HCT116 (cell line): ENCODE measurements around the gene TGM2. TPM values are rescaled to one million over a fixed set of nuclear protein-coding genes. Genes with fewer than 3 reads are reported as not detected.

Source experiments
- ATAC-seq: fragments of 200-7000 bp; cut with Tn5 transposase; 2 replicates; pipeline ENCODE4 v1.9.1; 2020; ENCODE audit warnings: mild to moderate bottlenecking, moderate library complexity
- BruUV-seq: library from RNA; stranded (reverse); fragments of 400-500 nt; replicated peaks from 2 replicates; lab custom pipeline; 2021; lab: Mats Ljungman, UMichigan
- CTCF ChIA-PET: fragments of 300-600 bp; sonication (Branson Sonifier 250); formaldehyde crosslinking; loops from one replicate; lab custom pipeline; 2021; ENCODE audit warnings: antibody characterized with exemption; lab: Charles Lee
- POLR2A ChIA-PET: fragments of 300-600, 350-600 bp; sonication (Branson Sonifier 250); formaldehyde crosslinking; loops from one replicate; lab custom pipeline; 2021; ENCODE audit warnings: antibody characterized with exemption; lab: Charles Lee
- RAD21 ChIA-PET, 2 experiments: fragments of 300-600 bp; sonication (Branson Sonifier 250); formaldehyde crosslinking; loops; one replicate each; lab custom pipeline; 2023; ENCODE audit warnings: low total read pairs in 2 of 2; ENCODE audit not compliant: uncharacterized antibody in 2 of 2, unreplicated experiment in 2 of 2, low non-redundant PET in 1 of 2; lab: Charles Lee
- DNase-seq: peaks from one replicate; pipeline ENCODE4 v3.0.0-alpha.2; 2010; ENCODE audit warnings: low read depth, low spot score
- H2AFZ ChIP-seq: fragments of 200-600 bp; shearing (Covaris generic), sonication (generic); 2 replicates; pipeline ENCODE4 v1.6.1; 2017; ENCODE audit warnings: low read depth, mixed run types, mixed read lengths, antibody characterized with exemption, low read length; ENCODE audit not compliant: poor library complexity, severe bottlenecking
- H3K27ac ChIP-seq: 2 replicates; pipeline ENCODE4 v1.5.1; 2012; ENCODE audit warnings: low read depth, low read length
- H3K27me3 ChIP-seq: fragments of 200-600 bp; sonication (generic); 2 replicates; pipeline ENCODE4 v1.6.1; 2016; ENCODE audit warnings: mixed run types, low read length, mixed read lengths; ENCODE audit not compliant: insufficient read depth
- H3K36me3 ChIP-seq, 2 experiments: fragments of 200-500 bp in 1 of 2; fragments of 200-600 bp in 1 of 2; sonication (Bioruptor generic) in 1 of 2; sonication (generic) in 1 of 2; 2 replicates each; pipeline versions ENCODE4 v1.5.1 to v1.6.1; 2014 to 2016; ENCODE audit warnings: low read length in 2 of 2, inconsistent platforms in 1 of 2, mixed read lengths in 1 of 2, mixed run types in 1 of 2; ENCODE audit not compliant: insufficient read depth in 2 of 2, control insufficient read depth in 1 of 2
- H3K4me1 ChIP-seq, 2 experiments: fragments of 200-600 bp in 1 of 2; sonication (generic) in 1 of 2; 2 replicates each; pipeline versions ENCODE4 v1.5.1 to v1.6.1; 2012 to 2017; ENCODE audit warnings: low read length in 2 of 2, inconsistent platforms in 1 of 2, mild to moderate bottlenecking in 1 of 2, mixed read lengths in 1 of 2, mixed run types in 1 of 2, moderate library complexity in 1 of 2; ENCODE audit not compliant: insufficient read depth in 2 of 2, control insufficient read depth in 1 of 2
- H3K4me2 ChIP-seq: fragments of 200-600 bp; sonication (generic); 2 replicates; pipeline ENCODE4 v1.6.1; 2017; ENCODE audit warnings: mixed run types, low read length, mixed read lengths
- H3K4me3 ChIP-seq, 2 experiments: fragments of 200-600 bp in 1 of 2; sonication (generic) in 1 of 2; replicated peaks in 1 of 2; 2 replicates each; pipeline ENCODE4 v1.5.1; 2011 to 2016; ENCODE audit warnings: low read length in 2 of 2, control low read depth in 1 of 2, low read depth in 1 of 2, mild to moderate bottlenecking in 1 of 2, mixed read lengths in 1 of 2, mixed run types in 1 of 2
- H3K79me2 ChIP-seq: fragments of 200-600 bp; sonication (generic); 2 replicates; pipeline ENCODE4 v1.6.1; 2017; ENCODE audit warnings: mild to moderate bottlenecking, mixed run types, low read length, moderate library complexity, mixed read lengths; ENCODE audit not compliant: insufficient read depth
- H3K9ac ChIP-seq: fragments of 200-600 bp; sonication (generic); 2 replicates; pipeline ENCODE4 v1.6.1; 2016; ENCODE audit warnings: low read length, mixed read lengths
- H3K9me2 ChIP-seq: fragments of 200-600 bp; sonication (generic), shearing (Covaris generic); 2 replicates; pipeline ENCODE4 v1.6.1; 2017; ENCODE audit warnings: mixed run types, mild to moderate bottlenecking, moderate library complexity; ENCODE audit not compliant: insufficient read depth
- H3K9me3 ChIP-seq, 2 experiments: fragments of 200-500 bp in 1 of 2; fragments of 200-600 bp in 1 of 2; sonication (Bioruptor generic) in 1 of 2; sonication (generic) in 1 of 2; 2 replicates each; pipeline ENCODE4 v1.6.1; 2014 to 2017; ENCODE audit warnings: low read length in 2 of 2, mixed read lengths in 2 of 2, inconsistent platforms in 1 of 2, low read depth in 1 of 2, mild to moderate bottlenecking in 1 of 2, mixed run types in 1 of 2, moderate library complexity in 1 of 2; ENCODE audit not compliant: control insufficient read depth in 1 of 2, insufficient read depth in 1 of 2
- H4K20me1 ChIP-seq: fragments of 200-600 bp; sonication (generic), shearing (Covaris generic); 2 replicates; pipeline ENCODE4 v1.6.1; 2017; ENCODE audit warnings: mixed run types, mild to moderate bottlenecking, moderate library complexity; ENCODE audit not compliant: insufficient read depth
- CEBPB ChIP-seq: IDR thresholded peaks from 2 replicates; pipeline ENCODE4 v1.6.1; 2012; ENCODE audit warnings: low read depth
- ELF1 ChIP-seq: IDR thresholded peaks from 2 replicates; pipeline ENCODE4 v1.6.1; 2012; ENCODE audit warnings: low read depth, borderline replicate concordance
- EZH2 ChIP-seq: fragments of 200-600 bp; sonication (generic); IDR thresholded peaks from 2 replicates; pipeline ENCODE4 v1.6.1; 2017; ENCODE audit warnings: antibody characterized with exemption, mixed run types
- EZH2phosphoT487 ChIP-seq: fragments of 200-600 bp; IDR thresholded peaks from 2 replicates; pipeline ENCODE4 v1.6.1; 2018; ENCODE audit warnings: antibody characterized with exemption, borderline replicate concordance
- POLR2A ChIP-seq: IDR thresholded peaks from 2 replicates; pipeline ENCODE4 v1.7.0; 2011; ENCODE audit warnings: borderline replicate concordance; ENCODE audit not compliant: insufficient read depth, insufficient read length; ENCODE audit errors: extremely low read depth
- POLR2AphosphoS5 ChIP-seq: IDR thresholded peaks from 2 replicates; pipeline ENCODE4 v1.6.1; 2011; ENCODE audit warnings: mild to moderate bottlenecking, low read depth, low read length, moderate library complexity
- SRF ChIP-seq: IDR thresholded peaks from 2 replicates; pipeline ENCODE4 v1.6.1; 2012; ENCODE audit warnings: low read depth
- TCF7L2 ChIP-seq: IDR thresholded peaks from 2 replicates; pipeline ENCODE4 v1.7.0; 2011; ENCODE audit warnings: borderline replicate concordance, inconsistent platforms; ENCODE audit not compliant: insufficient read depth, insufficient read length; ENCODE audit errors: extremely low read depth
- YY1 ChIP-seq: IDR thresholded peaks from 2 replicates; pipeline ENCODE4 v1.6.1; 2011; ENCODE audit warnings: low read length, low read depth, moderate library complexity, mild to moderate bottlenecking; ENCODE audit not compliant: insufficient replicate concordance; ENCODE audit errors: extremely low read depth
- ZNF274 ChIP-seq: fragments of 200-500 bp; sonication (Bioruptor generic); IDR thresholded peaks from 2 replicates; pipeline ENCODE4 v1.6.1; 2014; ENCODE audit warnings: mild to moderate bottlenecking, low read depth, low read length, inconsistent platforms
- intact Hi-C: fragments of 100-400 bp; cut with micrococcal nuclease; formaldehyde crosslinking; loops from 2 replicates; pipeline ENCODE4 v1.10.0; 2022
- total RNA-seq: library from RNA; stranded (reverse); gene quantifications from one replicate; pipeline ENCODE4 v1.2.1, GENCODE V29; 2021; ENCODE audit not compliant: unreplicated experiment
- TF ChIP-seq, protein P1 (sequence below): IDR thresholded peaks from 2 replicates; pipeline ENCODE4 v1.6.1; 2012
- TF ChIP-seq, protein P2 (sequence below): IDR thresholded peaks from 2 replicates; pipeline ENCODE4 v1.6.1; 2012
- TF ChIP-seq, protein P3 (sequence below), 3 experiments: fragments of 200-600 bp in 1 of 3; sonication (generic) in 1 of 3; IDR thresholded peaks in 2 of 3; conservative IDR thresholded peaks in 1 of 3; 2 replicates each; pipeline ENCODE4 v1.5.1; 2012 to 2017; ENCODE audit warnings: low read depth in 2 of 3, low read length in 2 of 3, antibody characterized with exemption in 1 of 3, borderline replicate concordance in 1 of 3, control low read depth in 1 of 3, mild to moderate bottlenecking in 1 of 3, mixed read lengths in 1 of 3, mixed run types in 1 of 3, moderate library complexity in 1 of 3; ENCODE audit not compliant: insufficient read depth in 1 of 3
- TF ChIP-seq, protein P4 (sequence below): IDR thresholded peaks from 2 replicates; pipeline ENCODE4 v1.6.1; 2012; ENCODE audit warnings: low read depth

Gene TGM2
- total RNA-seq, 1 experiment from 2014 or later: 6.1 TPM

DNA sequence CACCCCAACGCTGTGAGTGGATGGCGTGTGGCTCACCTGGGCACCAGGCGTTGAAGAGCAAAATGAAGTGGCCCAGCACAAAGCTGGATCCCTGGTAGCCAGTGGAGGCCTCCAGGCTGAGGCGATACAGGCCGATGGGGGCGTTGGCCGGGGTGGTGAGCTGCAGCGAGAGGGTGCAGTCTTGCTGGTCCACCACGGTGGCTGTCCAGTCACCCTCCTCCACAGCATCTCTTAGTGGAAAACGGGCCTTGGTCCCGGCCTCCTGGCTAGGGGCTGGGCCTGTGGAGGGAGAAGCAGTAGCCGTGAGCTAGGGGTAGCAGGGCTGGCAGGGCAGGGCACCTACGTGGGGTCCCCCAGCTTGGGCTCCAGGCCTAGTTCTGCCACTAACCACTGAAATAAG lies 9.3 kb downstream of the TGM2 start:
- Histone ChIP-seq H3K4me2 (no peak overlapping the region), H3K4me3 (no peak overlapping the region), H4K20me1 (no peaks in the 10 kb centered on the region), H3K9me2 (no peaks in the 10 kb centered on the region), H3K27me3 (no peaks in the 10 kb centered on the region), H3K4me1 (peaks cover 0 to 18% of the 10 kb centered on the region in 2 experiments; a peak in 2 of 4 replicates), H3K36me3 (no peaks in the 10 kb centered on the region), H3K27ac (no peak overlapping the region), H3K9me3 (no peaks in the 10 kb centered on the region), H3K79me2 (no peaks in the 10 kb centered on the region), H2AFZ (no peak overlapping the region), H3K9ac (no peak overlapping the region)
- RAD21 ChIA-PET: no interaction called here
- BruUV-seq: no TSS peak
- DNase-seq (no peak), ATAC-seq (no peak)
- intact Hi-C loops: no loop called here
- POLR2A ChIA-PET: no interaction called here
- CTCF ChIA-PET: no interaction called here
- TF ChIP-seq, protein P1, sequence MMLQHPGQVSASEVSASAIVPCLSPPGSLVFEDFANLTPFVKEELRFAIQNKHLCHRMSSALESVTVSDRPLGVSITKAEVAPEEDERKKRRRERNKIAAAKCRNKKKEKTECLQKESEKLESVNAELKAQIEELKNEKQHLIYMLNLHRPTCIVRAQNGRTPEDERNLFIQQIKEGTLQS: no peak
- TF ChIP-seq YY1 (no peak), EZH2phosphoT487 (no peak), EZH2 (no peak), ELF1 (no peak), SRF (no peak), POLR2A (no peak), POLR2AphosphoS5 (no peak), CEBPB (no peak), ZNF274 (no peak), TCF7L2 (no peak)
- TF ChIP-seq, protein P2, sequence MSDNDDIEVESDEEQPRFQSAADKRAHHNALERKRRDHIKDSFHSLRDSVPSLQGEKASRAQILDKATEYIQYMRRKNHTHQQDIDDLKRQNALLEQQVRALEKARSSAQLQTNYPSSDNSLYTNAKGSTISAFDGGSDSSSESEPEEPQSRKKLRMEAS: no peak
- TF ChIP-seq, protein P3, sequence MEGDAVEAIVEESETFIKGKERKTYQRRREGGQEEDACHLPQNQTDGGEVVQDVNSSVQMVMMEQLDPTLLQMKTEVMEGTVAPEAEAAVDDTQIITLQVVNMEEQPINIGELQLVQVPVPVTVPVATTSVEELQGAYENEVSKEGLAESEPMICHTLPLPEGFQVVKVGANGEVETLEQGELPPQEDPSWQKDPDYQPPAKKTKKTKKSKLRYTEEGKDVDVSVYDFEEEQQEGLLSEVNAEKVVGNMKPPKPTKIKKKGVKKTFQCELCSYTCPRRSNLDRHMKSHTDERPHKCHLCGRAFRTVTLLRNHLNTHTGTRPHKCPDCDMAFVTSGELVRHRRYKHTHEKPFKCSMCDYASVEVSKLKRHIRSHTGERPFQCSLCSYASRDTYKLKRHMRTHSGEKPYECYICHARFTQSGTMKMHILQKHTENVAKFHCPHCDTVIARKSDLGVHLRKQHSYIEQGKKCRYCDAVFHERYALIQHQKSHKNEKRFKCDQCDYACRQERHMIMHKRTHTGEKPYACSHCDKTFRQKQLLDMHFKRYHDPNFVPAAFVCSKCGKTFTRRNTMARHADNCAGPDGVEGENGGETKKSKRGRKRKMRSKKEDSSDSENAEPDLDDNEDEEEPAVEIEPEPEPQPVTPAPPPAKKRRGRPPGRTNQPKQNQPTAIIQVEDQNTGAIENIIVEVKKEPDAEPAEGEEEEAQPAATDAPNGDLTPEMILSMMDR (IDR thresholded peaks at IDR 0.05 in 2 of 3, conservative IDR thresholded peaks at IDR 0.05 in 1 of 3; ENCODE audit: borderline replicate concordance in 1 of 3, insufficient read depth in 1 of 3, low read depth in 2 of 3, low read length in 2 of 3): no peak
- TF ChIP-seq, protein P4, sequence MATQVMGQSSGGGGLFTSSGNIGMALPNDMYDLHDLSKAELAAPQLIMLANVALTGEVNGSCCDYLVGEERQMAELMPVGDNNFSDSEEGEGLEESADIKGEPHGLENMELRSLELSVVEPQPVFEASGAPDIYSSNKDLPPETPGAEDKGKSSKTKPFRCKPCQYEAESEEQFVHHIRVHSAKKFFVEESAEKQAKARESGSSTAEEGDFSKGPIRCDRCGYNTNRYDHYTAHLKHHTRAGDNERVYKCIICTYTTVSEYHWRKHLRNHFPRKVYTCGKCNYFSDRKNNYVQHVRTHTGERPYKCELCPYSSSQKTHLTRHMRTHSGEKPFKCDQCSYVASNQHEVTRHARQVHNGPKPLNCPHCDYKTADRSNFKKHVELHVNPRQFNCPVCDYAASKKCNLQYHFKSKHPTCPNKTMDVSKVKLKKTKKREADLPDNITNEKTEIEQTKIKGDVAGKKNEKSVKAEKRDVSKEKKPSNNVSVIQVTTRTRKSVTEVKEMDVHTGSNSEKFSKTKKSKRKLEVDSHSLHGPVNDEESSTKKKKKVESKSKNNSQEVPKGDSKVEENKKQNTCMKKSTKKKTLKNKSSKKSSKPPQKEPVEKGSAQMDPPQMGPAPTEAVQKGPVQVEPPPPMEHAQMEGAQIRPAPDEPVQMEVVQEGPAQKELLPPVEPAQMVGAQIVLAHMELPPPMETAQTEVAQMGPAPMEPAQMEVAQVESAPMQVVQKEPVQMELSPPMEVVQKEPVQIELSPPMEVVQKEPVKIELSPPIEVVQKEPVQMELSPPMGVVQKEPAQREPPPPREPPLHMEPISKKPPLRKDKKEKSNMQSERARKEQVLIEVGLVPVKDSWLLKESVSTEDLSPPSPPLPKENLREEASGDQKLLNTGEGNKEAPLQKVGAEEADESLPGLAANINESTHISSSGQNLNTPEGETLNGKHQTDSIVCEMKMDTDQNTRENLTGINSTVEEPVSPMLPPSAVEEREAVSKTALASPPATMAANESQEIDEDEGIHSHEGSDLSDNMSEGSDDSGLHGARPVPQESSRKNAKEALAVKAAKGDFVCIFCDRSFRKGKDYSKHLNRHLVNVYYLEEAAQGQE: no peak
- TF ChIP-seq, all 23 proteins: peak for 0
